NB4 (cell line): ENCODE results near the gene IDI1.
"Not testable (repeated sequence)": the region's sequence is repeated elsewhere in the genome, so short reads cannot be mapped to it uniquely, and the experiment has no call there.

Experiments used
- DNase-seq: peaks from one replicate; pipeline ENCODE4 v3.0.0; 2010; ENCODE audit warnings: low read depth
- H3K4me3 ChIP-seq: one replicate; pipeline ENCODE4 v1.5.1; 2011; ENCODE audit warnings: mild to moderate bottlenecking, low read depth, low read length, moderate library complexity
- MYC ChIP-seq: IDR thresholded peaks from 2 replicates; pipeline ENCODE4 v1.6.1; 2011; ENCODE audit warnings: low read depth, low read length
- POLR2A ChIP-seq: IDR thresholded peaks from 2 replicates; pipeline ENCODE4 v1.6.1; 2011; ENCODE audit warnings: mild to moderate bottlenecking; ENCODE audit not compliant: insufficient read length; ENCODE audit errors: extremely low read depth
- TF ChIP-seq, protein P1 (sequence below): IDR thresholded peaks from one replicate; pipeline ENCODE4 v1.5.1; 2012; ENCODE audit warnings: low read depth, low read length
- TF ChIP-seq, protein P2 (sequence below): IDR thresholded peaks from 2 replicates; pipeline ENCODE4 v1.6.1; 2011; ENCODE audit warnings: low read depth, low read length

IDI1 gene

DNA sequence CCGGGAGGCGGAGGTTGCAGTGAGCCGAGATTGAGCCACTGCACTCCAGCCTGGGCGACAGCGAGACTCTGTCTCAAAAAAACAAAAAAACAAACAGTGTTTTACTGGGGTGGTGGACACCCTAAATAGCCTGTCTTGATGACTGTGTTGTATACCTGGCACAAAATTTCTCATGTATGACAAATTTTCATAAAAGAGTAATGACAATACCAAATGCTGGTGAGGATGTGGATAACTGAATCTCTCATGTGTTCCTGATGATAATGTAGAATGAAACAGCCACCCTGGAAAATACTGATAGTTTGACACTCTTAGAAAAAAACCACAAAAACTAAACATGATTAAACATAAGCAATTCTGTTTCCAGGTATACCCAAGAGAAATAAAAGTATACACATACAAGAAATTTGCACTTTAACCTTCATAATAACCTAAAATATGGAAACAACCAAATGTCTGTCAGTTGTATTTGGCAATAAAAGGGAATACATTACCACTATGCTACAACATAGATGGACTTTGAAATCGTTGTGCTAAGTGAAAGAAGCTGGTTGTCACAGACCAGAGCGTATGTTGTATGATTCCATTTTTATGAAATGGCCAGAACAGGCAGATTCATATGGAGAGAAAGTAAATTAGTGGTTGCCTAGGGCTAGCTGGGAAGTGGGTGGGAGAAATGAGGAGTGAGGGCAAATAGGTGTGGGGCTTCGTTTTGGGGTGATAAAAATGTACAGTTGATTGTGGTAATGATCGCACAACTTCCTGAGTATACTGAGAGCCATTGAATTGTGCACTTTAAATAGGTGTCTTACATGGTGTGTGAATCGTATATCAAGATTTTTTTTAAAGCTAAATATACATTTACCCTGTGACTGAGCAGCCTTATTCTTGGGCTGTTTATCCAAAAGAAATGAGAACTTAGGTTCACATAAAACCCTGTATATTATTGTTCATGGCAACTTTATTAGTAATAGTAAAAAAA lies 19.8 kb upstream of the IDI1 start:
- TF ChIP-seq, protein P1, sequence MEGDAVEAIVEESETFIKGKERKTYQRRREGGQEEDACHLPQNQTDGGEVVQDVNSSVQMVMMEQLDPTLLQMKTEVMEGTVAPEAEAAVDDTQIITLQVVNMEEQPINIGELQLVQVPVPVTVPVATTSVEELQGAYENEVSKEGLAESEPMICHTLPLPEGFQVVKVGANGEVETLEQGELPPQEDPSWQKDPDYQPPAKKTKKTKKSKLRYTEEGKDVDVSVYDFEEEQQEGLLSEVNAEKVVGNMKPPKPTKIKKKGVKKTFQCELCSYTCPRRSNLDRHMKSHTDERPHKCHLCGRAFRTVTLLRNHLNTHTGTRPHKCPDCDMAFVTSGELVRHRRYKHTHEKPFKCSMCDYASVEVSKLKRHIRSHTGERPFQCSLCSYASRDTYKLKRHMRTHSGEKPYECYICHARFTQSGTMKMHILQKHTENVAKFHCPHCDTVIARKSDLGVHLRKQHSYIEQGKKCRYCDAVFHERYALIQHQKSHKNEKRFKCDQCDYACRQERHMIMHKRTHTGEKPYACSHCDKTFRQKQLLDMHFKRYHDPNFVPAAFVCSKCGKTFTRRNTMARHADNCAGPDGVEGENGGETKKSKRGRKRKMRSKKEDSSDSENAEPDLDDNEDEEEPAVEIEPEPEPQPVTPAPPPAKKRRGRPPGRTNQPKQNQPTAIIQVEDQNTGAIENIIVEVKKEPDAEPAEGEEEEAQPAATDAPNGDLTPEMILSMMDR: no peak
- TF ChIP-seq MYC (no peak), POLR2A (no peak)
- TF ChIP-seq, protein P2, sequence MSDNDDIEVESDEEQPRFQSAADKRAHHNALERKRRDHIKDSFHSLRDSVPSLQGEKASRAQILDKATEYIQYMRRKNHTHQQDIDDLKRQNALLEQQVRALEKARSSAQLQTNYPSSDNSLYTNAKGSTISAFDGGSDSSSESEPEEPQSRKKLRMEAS: no peak
- DNase-seq: no peak
- no peak overlapping the region for H3K4me3 ChIP-seq

DNA sequence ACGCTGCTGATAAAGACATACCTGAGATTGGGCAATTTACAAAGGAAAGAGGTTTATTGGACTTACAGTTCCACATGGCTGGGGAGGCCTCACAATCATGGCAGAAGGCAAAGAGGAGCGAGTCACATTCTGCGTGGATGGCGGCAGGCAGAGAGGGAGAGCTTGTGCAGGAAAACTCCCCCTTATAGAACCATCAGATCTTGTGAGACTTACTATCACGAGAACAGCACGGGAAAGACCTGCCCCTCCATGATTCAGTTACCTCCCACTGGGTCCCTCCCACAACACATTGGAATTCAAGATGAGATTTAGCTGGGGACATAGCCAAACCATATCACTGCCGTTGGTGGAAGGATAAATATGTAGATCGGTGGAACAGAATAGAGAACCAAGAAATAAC lies 17.8 kb upstream of the IDI1 start:
- not testable (repeated sequence) for DNase-seq, H3K4me3 ChIP-seq

DNA sequence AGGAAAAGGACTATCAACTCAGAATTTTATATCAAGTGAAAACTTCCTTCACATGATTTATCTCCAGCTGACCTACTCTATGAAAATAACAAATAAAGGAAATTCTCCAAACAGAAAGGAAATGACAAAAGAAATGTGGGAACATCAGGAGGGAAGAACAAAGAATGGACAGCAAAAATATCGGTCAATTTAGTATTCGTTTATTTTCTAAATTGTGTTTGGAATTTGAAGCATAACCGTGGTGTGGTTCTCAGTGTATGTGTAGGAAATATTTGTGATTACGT lies 16.0 kb upstream of the IDI1 start:
- DNase-seq: no peak
- no peak overlapping the region for H3K4me3 ChIP-seq
- TF ChIP-seq, protein P1: no peak
- TF ChIP-seq, protein P2: no peak
- TF ChIP-seq MYC (no peak), POLR2A (no peak)

DNA sequence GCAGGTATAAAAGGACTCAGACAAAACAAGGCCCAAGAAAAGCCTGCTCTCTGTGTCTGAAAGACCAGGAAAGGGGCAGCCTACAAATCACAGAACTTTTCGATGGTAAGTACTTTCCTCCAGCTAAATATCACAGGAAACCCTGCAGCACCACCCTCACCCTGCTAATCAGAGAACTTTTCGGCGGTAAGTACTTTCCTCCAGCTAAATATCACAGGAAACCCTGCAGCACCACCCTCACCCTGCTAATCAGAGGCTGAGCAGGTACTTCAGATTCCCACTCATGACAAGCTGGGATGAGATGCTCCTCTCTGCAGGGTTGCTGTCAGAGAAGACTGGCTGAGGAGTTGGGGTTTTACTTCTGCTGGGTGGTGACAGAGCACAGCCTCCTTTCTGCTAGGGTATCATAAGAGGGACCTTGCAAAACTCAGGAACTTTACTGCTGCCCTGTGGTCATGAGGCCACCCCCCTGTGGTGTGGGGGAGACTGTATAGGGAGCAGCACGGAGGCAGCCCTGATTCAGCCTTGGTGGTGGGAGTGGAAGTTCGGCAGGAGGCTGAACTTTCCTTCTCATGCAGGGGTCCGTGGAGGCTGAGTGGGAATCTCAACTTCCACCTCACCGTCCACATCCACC lies 14.4 kb upstream of the IDI1 start:
- H3K4me3 ChIP-seq: no peak overlapping the region
- TF ChIP-seq, protein P1: no peak
- TF ChIP-seq, protein P2: no peak
- TF ChIP-seq POLR2A (no peak), MYC (no peak)
- DNase-seq: peak; percentile 82

DNA sequence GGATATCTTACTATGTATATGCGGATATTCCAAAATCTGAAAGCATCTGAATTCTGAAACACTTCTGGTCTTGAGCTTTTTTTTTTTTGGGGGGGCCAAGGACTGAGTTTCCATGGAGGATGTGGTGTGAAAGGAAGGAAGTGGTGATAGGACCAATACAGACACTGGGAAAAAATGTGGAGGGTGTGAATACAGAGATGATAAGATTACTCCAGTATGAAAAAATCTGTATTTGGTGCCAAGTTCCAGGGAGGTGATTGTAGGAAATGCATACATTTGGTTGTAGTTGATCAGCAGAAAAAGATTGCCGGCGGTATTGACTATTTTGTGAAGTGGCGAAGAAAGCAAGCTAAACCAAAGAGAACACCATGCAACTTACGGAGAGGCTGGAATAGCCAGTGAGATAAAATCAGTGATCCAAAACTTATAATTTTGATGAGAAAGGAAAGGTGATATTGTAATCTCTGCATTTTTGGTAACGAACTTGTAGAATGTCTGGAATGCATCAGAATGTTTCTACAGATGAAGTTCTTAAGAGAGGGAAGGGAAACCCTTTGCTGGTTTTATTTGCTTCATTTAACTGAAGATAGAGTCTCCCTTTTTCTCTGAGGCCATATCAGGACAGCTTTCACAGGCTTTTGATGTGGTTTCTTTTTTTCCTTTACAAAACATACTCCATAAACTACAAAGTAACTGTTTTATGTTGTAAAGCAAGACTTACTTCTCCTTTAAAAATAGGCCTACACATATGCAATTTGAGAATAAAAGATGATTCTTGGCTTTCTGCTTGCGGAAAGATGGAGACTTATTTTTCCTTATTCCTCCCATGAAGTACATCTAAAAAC lies 13.2 kb upstream of the IDI1 start:
- TF ChIP-seq MYC: no peak
- TF ChIP-seq, protein P1: no peak
- TF ChIP-seq, protein P2: no peak
- TF ChIP-seq POLR2A: no peak
- H3K4me3 ChIP-seq: no peak overlapping the region
- DNase-seq: no peak

DNA sequence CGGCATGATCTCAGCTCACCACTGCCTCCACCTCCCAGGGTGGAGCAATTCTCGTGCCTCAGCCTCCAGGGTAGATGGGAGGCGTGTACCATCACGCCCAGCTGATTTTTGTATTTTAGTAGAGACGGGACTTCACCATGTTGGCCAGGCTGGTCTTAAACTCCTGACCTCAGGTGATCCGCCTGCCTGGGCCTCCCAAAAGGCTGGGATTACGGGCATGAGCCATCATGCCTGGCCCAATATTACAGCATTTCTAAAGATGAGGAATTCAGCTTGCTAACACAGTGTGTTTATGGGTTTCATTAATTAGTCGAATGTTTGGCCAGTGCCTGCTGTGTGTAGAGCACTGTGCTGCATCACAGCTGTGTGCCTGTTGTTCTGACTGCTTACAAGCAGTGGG lies 11.0 kb upstream of the IDI1 start:
- DNase-seq: no peak

More for the DNA sequence above, 11.0 kb upstream of the IDI1 start:
- no peak overlapping the region for H3K4me3 ChIP-seq
- TF ChIP-seq, protein P1: no peak
